ENCODE data around the gene SLC17A5. TPM values are rescaled to one million over a fixed set of nuclear protein-coding genes. Genes with fewer than 3 reads are reported as not detected.
"Not testable (repeated sequence)": the region's sequence is repeated elsewhere in the genome, so short reads cannot be mapped to it uniquely, and the experiment has no call there.

The SLC17A5 gene
- polyA plus RNA-seq (2013, experiment 1 of 2; ENCODE audit: insufficient read length) = 7.8 TPM
- 7.9 TPM for polyA plus RNA-seq (2013, experiment 2 of 2; ENCODE audit: insufficient read length)

- peak; percentile 92 for DNase-seq
Observed at GRCh38 chr6:73653571-73654424, at the start of gene SLC17A5. Gene SLC17A5, minus strand, starts transcription at chr6:73653992. Its CDS starts 106 bp downstream, at chr6:73653886.

- DNase-seq = no peak
Observed at GRCh38 chr6:73703466-73703865, 49.7 kb upstream of the SLC17A5 start.

- DNase-seq = no peak
Observed at GRCh38 chr6:73702444-73702843, 48.7 kb upstream of the SLC17A5 start.

GRCh38 chr6:73699676-73700459 is 46.1 kb upstream of the SLC17A5 start:
- DNase-seq = no peak

- no peak for DNase-seq
Observed at GRCh38 chr6:73696966-73697655, 43.3 kb upstream of the SLC17A5 start.

GRCh38 chr6:73695619-73696421 is 42.0 kb upstream of the SLC17A5 start, which contains the start of gene CD109:
Gene CD109, plus strand, starts transcription at chr6:73696203. Its CDS starts 13 bp downstream, at chr6:73696216.
- peak; percentile 82 for DNase-seq

GRCh38 chr6:73694711-73695411 is 41.1 kb upstream of the SLC17A5 start:
- DNase-seq = peak; percentile 55

- peak; percentile 28 for DNase-seq
Observed at GRCh38 chr6:73691512-73691911, 37.7 kb upstream of the SLC17A5 start.

- DNase-seq = no peak
Observed at GRCh38 chr6:73690056-73690455, 36.3 kb upstream of the SLC17A5 start.

- DNase-seq = no peak
Observed at GRCh38 chr6:73688351-73688750, 34.6 kb upstream of the SLC17A5 start.

GRCh38 chr6:73683574-73683973 is 29.8 kb upstream of the SLC17A5 start:
- not testable (repeated sequence) for DNase-seq

- DNase-seq = no peak
Observed at GRCh38 chr6:73680289-73680918, 26.6 kb upstream of the SLC17A5 start.

GRCh38 chr6:73679846-73680245 is 26.1 kb upstream of the SLC17A5 start:
- not testable (repeated sequence) for DNase-seq

- no peak for DNase-seq
Observed at GRCh38 chr6:73679009-73679408, 25.2 kb upstream of the SLC17A5 start.

- DNase-seq = peak; percentile 66
Observed at GRCh38 chr6:73675466-73676098, 21.8 kb upstream of the SLC17A5 start.

GRCh38 chr6:73671911-73672685 is 18.3 kb upstream of the SLC17A5 start:
- no peak for DNase-seq

GRCh38 chr6:73669005-73669404 is 15.2 kb upstream of the SLC17A5 start:
- no peak for DNase-seq

GRCh38 chr6:73667798-73668197 is 14.0 kb upstream of the SLC17A5 start:
- DNase-seq = no peak

- DNase-seq = no peak
Observed at GRCh38 chr6:73666393-73666792, 12.6 kb upstream of the SLC17A5 start.
